WI38 (cell line): ENCODE results near the gene CCDC154.
"Not testable (repeated sequence)": the region's sequence is repeated elsewhere in the genome, so short reads cannot be mapped to it uniquely, and the experiment has no call there.

Experiments used
- H3K4me3 ChIP-seq: 2 replicates; pipeline ENCODE4 v1.5.1; 2011; ENCODE audit warnings: low read depth, mild to moderate bottlenecking, control low read depth, low read length
- TF ChIP-seq, protein P1 (sequence below): IDR thresholded peaks from 2 replicates; pipeline ENCODE4 v1.5.1; 2012; ENCODE audit warnings: low read depth, mild to moderate bottlenecking, control low read depth, low read length

Gene CCDC154

DNA sequence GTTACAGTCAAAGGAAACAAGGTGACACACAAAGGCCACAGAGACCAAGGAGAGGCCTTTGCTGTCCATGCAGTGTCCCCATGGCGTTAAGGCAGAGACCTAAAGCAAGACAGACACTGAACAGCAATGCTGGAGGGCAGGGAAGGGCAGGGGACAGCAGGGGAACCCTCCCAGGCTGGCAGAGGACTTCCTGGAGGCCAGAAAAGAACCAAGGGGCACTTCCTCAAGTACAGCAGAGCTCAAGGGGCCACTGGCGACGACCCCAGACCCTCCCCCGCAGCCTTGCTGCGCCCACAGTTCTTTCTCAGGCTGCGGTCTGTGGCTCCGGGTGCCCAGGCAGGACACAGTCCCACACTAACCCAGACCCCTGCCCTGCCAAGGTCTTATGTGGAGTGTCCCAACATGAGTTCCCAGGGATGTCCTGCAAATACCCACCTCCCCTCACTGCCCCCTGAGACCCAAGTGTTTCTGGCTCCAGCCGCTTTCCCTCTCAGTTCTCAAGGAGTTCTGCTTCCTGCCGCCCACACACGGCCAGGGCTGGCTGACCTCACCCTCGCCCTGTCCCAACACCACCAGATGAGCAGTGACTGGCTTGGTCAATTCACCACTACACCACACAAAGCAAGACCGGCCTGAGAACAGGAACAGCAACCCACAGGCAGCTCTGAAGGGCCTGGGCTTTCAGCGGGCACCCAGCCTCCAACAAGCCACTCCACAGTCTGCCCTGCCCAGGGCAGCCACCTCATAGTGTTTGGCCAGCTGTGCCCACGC is 26.3 kb upstream of the CCDC154 start:
- no peak overlapping the region for H3K4me3 ChIP-seq
- TF ChIP-seq, protein P1, sequence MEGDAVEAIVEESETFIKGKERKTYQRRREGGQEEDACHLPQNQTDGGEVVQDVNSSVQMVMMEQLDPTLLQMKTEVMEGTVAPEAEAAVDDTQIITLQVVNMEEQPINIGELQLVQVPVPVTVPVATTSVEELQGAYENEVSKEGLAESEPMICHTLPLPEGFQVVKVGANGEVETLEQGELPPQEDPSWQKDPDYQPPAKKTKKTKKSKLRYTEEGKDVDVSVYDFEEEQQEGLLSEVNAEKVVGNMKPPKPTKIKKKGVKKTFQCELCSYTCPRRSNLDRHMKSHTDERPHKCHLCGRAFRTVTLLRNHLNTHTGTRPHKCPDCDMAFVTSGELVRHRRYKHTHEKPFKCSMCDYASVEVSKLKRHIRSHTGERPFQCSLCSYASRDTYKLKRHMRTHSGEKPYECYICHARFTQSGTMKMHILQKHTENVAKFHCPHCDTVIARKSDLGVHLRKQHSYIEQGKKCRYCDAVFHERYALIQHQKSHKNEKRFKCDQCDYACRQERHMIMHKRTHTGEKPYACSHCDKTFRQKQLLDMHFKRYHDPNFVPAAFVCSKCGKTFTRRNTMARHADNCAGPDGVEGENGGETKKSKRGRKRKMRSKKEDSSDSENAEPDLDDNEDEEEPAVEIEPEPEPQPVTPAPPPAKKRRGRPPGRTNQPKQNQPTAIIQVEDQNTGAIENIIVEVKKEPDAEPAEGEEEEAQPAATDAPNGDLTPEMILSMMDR: no peak

DNA sequence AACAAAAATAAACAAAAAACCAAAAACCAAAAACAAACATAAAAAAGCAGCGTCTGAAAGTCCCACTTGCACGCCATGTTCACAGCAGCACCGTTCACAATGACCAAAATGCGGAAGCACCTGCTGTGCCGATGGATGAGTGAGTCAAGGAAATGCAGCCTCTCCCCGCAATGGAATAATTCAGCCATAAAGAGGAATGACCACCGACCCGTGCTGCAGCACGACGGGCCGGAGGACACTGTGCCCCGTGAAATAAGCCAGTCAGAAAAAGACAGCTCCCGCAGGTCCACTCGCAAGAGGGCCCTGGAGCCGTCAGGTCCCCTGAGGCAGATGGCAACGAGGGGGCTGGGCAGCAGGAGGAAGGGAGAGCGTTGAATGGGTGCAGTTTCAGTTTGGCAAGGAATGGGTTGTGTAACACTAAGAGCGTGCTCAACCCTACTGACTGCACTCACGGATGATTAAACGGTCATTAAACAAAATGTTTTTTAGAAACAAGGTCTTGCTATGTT is 25.4 kb upstream of the CCDC154 start:
- TF ChIP-seq, protein P1: no peak
- no peak overlapping the region for H3K4me3 ChIP-seq

DNA sequence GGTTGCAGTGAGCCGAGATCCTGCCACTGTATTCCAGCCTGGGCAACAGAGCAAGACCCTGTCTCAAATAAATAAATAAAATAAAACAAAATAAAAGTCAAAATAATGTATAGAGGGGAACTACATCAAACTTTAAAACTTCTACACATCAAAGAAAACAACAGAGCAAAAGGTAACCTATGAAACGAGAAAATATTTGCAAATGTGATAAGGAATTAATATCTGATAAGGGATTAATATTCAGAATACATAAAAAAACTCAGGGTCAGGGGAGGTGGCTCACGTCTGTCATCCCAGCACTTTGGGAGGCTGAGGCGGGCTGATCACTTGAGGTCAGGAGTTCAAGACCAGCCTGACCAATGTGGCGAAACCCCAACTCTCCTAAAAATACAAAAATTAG is 24.8 kb upstream of the CCDC154 start:
- H3K4me3 ChIP-seq: not testable (repeated sequence)

DNA sequence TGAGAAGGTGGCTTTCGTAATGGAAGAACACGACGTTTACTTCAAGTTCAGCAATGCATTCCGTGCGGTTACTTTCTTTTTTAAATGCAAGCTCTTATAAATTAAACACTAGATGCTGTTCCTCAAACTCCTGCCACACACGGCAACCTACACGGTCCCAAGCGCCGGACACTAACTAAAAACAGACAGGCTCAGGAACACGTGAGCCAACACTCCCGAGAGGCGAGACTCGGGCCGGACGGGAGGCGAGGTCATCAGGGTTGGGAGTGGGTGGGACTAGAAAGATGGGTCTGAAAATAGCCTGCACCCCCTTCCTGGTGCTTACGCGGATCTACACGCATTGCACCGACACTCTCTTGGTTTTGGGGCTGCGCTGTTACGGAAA is 24.1 kb upstream of the CCDC154 start:
- TF ChIP-seq, protein P1: no peak
- H3K4me3 ChIP-seq: no peak overlapping the region

DNA sequence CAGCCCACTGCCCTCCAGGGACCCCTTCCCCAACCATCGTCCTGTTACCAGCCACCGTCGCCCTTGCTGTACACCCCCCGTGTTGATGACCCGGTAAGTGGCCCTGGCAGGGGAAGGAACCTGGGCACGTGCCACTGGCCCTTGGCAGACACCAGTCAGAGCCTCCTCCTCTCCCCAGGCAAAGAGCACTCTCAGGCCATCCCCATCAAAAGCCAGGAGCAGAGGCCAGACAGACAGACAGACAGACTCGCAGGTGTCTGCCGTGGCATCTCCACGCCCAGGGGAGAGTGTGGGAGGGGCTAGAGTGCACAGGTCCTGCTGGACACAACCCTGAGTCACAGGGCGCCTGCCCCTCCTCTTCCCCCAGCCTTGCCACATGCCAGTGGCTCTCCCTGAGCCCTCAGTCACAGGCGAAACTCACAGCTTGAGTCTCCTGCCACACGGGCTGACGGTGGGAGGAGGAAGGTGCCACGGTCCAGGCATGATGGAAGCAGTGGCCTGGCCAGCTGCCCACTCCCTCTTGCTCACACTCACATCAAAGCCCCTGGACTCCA is 22.7 kb upstream of the CCDC154 start:
- TF ChIP-seq, protein P1: no peak

DNA sequence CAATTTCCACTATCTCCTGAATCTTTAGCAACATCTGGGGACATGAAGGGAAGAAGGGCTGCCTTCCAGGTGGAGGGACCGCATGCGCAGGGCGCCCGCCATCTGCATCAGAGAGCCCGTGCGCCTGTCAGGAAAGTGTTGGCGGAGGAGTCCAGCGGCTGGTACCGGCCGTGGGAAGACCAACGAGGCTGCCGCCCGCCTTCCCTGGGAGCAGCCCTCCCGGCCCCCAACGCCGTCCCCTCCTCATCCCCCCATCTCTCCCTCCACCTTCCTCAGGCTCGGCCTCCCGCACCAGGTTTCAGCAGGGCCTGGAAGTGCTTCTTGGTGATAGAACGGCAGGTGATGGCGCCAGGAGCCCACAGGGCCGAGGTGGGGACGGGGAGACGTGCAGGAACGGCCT is 21.7 kb upstream of the CCDC154 start:
- TF ChIP-seq, protein P1: no peak
- H3K4me3 ChIP-seq: no peak overlapping the region

More for the DNA sequence above, 22.7 kb upstream of the CCDC154 start:
- H3K4me3 ChIP-seq: no peak overlapping the region

DNA sequence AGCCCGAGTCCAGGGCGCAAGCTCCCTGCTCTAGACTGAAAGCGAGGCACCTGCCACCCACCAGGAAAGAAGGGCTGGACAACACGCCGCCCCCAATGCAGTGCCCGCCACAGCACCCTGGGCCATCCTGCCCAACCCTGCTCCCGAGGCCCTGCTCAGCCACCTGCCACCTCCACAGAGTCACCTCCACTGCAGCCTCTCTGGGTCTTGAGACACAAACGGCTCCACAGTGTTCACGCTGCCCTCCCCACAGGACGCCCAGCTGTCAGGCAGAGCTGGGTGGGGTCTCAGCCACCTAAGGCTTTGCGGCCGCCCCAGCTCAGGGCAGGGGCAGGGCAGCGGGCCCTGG is 21.2 kb upstream of the CCDC154 start:
- TF ChIP-seq, protein P1: no peak
- no peak overlapping the region for H3K4me3 ChIP-seq
